Articular chondrocyte of knee joint (primary cell): ENCODE results near the gene CGRRF1. TPM values are rescaled to one million over a fixed set of nuclear protein-coding genes. Genes with fewer than 3 reads are reported as not detected.

ENCODE experiments used
- total RNA-seq: library from RNA; depleted of rRNA; stranded (reverse); fragments of >200 nt; gene quantifications from 2 replicates; pipeline ENCODE4 v1.2.3, GENCODE V29; 2012

CGRRF1 gene
- 18.9 and 21.8 TPM in 2 replicates for total RNA-seq

GRCh38 chr14:54509546-54510501 is at the start of gene CGRRF1:
Gene CGRRF1 (plus strand): TSS chr14:54509906. CDS start chr14:54509960, 54 bp downstream.

GRCh38 chr14:54488646-54489317 is 20.9 kb upstream of the CGRRF1 start, which contains the start of gene GMFB:
Gene GMFB (minus strand): TSS chr14:54488980. CDS start chr14:54488927, 53 bp downstream.

GRCh38 chr14:54566410-54567223 is 56.9 kb downstream of the CGRRF1 start, which contains the start of gene SAMD4A:
Gene SAMD4A (plus strand): TSS chr14:54567128. CDS start chr14:54567917, 789 bp downstream.

Other genes starting within 250 kb of the CGRRF1 start
- 61.0 and 73.4 TPM in 2 replicates for gene CDKN3, start 112.9 kb upstream of the CGRRF1 start, total RNA-seq
- gene CNIH1, start 68.5 kb upstream of the CGRRF1 start, total RNA-seq, result 318 and 367 TPM in 2 replicates
- gene GMFB, start 20.9 kb upstream of the CGRRF1 start, total RNA-seq, result 135 and 140 TPM in 2 replicates
- 53.2 and 70.2 TPM in 2 replicates for gene SAMD4A, start 57.2 kb downstream of the CGRRF1 start, total RNA-seq